HCT116 (cell line): ENCODE data around the gene RDH14. TPM values are rescaled to one million over a fixed set of nuclear protein-coding genes. Genes with fewer than 3 reads are reported as not detected.

Experiments
- ATAC-seq: fragments of 200-7000 bp; cut with Tn5 transposase; 2 replicates; pipeline ENCODE4 v1.9.1; 2020; ENCODE audit warnings: mild to moderate bottlenecking, moderate library complexity
- BruUV-seq: library from RNA; stranded (reverse); fragments of 400-500 nt; replicated peaks from 2 replicates; lab custom pipeline; 2021; lab: Mats Ljungman, UMichigan
- CTCF ChIA-PET: fragments of 300-600 bp; sonication (Branson Sonifier 250); formaldehyde crosslinking; loops from one replicate; lab custom pipeline; 2021; ENCODE audit warnings: antibody characterized with exemption; lab: Charles Lee
- POLR2A ChIA-PET: fragments of 300-600, 350-600 bp; sonication (Branson Sonifier 250); formaldehyde crosslinking; loops from one replicate; lab custom pipeline; 2021; ENCODE audit warnings: antibody characterized with exemption; lab: Charles Lee
- RAD21 ChIA-PET, 2 experiments: fragments of 300-600 bp; sonication (Branson Sonifier 250); formaldehyde crosslinking; loops; one replicate each; lab custom pipeline; 2023; ENCODE audit warnings: low total read pairs in 2 of 2; ENCODE audit not compliant: uncharacterized antibody in 2 of 2, unreplicated experiment in 2 of 2, low non-redundant PET in 1 of 2; lab: Charles Lee
- DNase-seq: peaks from one replicate; pipeline ENCODE4 v3.0.0-alpha.2; 2010; ENCODE audit warnings: low read depth, low spot score
- H2AFZ ChIP-seq: fragments of 200-600 bp; shearing (Covaris generic), sonication (generic); 2 replicates; pipeline ENCODE4 v1.6.1; 2017; ENCODE audit warnings: low read depth, mixed run types, mixed read lengths, antibody characterized with exemption, low read length; ENCODE audit not compliant: poor library complexity, severe bottlenecking
- H3K27ac ChIP-seq: 2 replicates; pipeline ENCODE4 v1.5.1; 2012; ENCODE audit warnings: low read depth, low read length
- H3K27me3 ChIP-seq: fragments of 200-600 bp; sonication (generic); 2 replicates; pipeline ENCODE4 v1.6.1; 2016; ENCODE audit warnings: mixed run types, low read length, mixed read lengths; ENCODE audit not compliant: insufficient read depth
- H3K36me3 ChIP-seq, 2 experiments: fragments of 200-500 bp in 1 of 2; fragments of 200-600 bp in 1 of 2; sonication (Bioruptor generic) in 1 of 2; sonication (generic) in 1 of 2; 2 replicates each; pipeline versions ENCODE4 v1.5.1 to v1.6.1; 2014 to 2016; ENCODE audit warnings: low read length in 2 of 2, inconsistent platforms in 1 of 2, mixed read lengths in 1 of 2, mixed run types in 1 of 2; ENCODE audit not compliant: insufficient read depth in 2 of 2, control insufficient read depth in 1 of 2
- H3K4me1 ChIP-seq, 2 experiments: fragments of 200-600 bp in 1 of 2; sonication (generic) in 1 of 2; 2 replicates each; pipeline versions ENCODE4 v1.5.1 to v1.6.1; 2012 to 2017; ENCODE audit warnings: low read length in 2 of 2, inconsistent platforms in 1 of 2, mild to moderate bottlenecking in 1 of 2, mixed read lengths in 1 of 2, mixed run types in 1 of 2, moderate library complexity in 1 of 2; ENCODE audit not compliant: insufficient read depth in 2 of 2, control insufficient read depth in 1 of 2
- H3K4me2 ChIP-seq: fragments of 200-600 bp; sonication (generic); 2 replicates; pipeline ENCODE4 v1.6.1; 2017; ENCODE audit warnings: mixed run types, low read length, mixed read lengths
- H3K4me3 ChIP-seq, 2 experiments: fragments of 200-600 bp in 1 of 2; sonication (generic) in 1 of 2; replicated peaks in 1 of 2; 2 replicates each; pipeline ENCODE4 v1.5.1; 2011 to 2016; ENCODE audit warnings: low read length in 2 of 2, control low read depth in 1 of 2, low read depth in 1 of 2, mild to moderate bottlenecking in 1 of 2, mixed read lengths in 1 of 2, mixed run types in 1 of 2
- H3K79me2 ChIP-seq: fragments of 200-600 bp; sonication (generic); 2 replicates; pipeline ENCODE4 v1.6.1; 2017; ENCODE audit warnings: mild to moderate bottlenecking, mixed run types, low read length, moderate library complexity, mixed read lengths; ENCODE audit not compliant: insufficient read depth
- H3K9ac ChIP-seq: fragments of 200-600 bp; sonication (generic); 2 replicates; pipeline ENCODE4 v1.6.1; 2016; ENCODE audit warnings: low read length, mixed read lengths
- H3K9me2 ChIP-seq: fragments of 200-600 bp; sonication (generic), shearing (Covaris generic); 2 replicates; pipeline ENCODE4 v1.6.1; 2017; ENCODE audit warnings: mixed run types, mild to moderate bottlenecking, moderate library complexity; ENCODE audit not compliant: insufficient read depth
- H3K9me3 ChIP-seq, 2 experiments: fragments of 200-500 bp in 1 of 2; fragments of 200-600 bp in 1 of 2; sonication (Bioruptor generic) in 1 of 2; sonication (generic) in 1 of 2; 2 replicates each; pipeline ENCODE4 v1.6.1; 2014 to 2017; ENCODE audit warnings: low read length in 2 of 2, mixed read lengths in 2 of 2, inconsistent platforms in 1 of 2, low read depth in 1 of 2, mild to moderate bottlenecking in 1 of 2, mixed run types in 1 of 2, moderate library complexity in 1 of 2; ENCODE audit not compliant: control insufficient read depth in 1 of 2, insufficient read depth in 1 of 2
- H4K20me1 ChIP-seq: fragments of 200-600 bp; sonication (generic), shearing (Covaris generic); 2 replicates; pipeline ENCODE4 v1.6.1; 2017; ENCODE audit warnings: mixed run types, mild to moderate bottlenecking, moderate library complexity; ENCODE audit not compliant: insufficient read depth
- CBX3 ChIP-seq: IDR thresholded peaks from 2 replicates; pipeline ENCODE4 v1.6.1; 2012; ENCODE audit warnings: low read depth
- CTCF ChIP-seq, 3 experiments: fragments of 200-600 bp in 1 of 3; sonication (generic) in 1 of 3; IDR thresholded peaks in 2 of 3; conservative IDR thresholded peaks in 1 of 3; 2 replicates each; pipeline ENCODE4 v1.5.1; 2012 to 2017; ENCODE audit warnings: low read depth in 2 of 3, low read length in 2 of 3, antibody characterized with exemption in 1 of 3, borderline replicate concordance in 1 of 3, control low read depth in 1 of 3, mild to moderate bottlenecking in 1 of 3, mixed read lengths in 1 of 3, mixed run types in 1 of 3, moderate library complexity in 1 of 3; ENCODE audit not compliant: insufficient read depth in 1 of 3
- EGR1 ChIP-seq: IDR thresholded peaks from 2 replicates; pipeline ENCODE4 v1.6.1; 2012; ENCODE audit warnings: low read depth
- ELF1 ChIP-seq: IDR thresholded peaks from 2 replicates; pipeline ENCODE4 v1.6.1; 2012; ENCODE audit warnings: low read depth, borderline replicate concordance
- EZH2phosphoT487 ChIP-seq: fragments of 200-600 bp; IDR thresholded peaks from 2 replicates; pipeline ENCODE4 v1.6.1; 2018; ENCODE audit warnings: antibody characterized with exemption, borderline replicate concordance
- FOSL1 ChIP-seq: IDR thresholded peaks from 2 replicates; pipeline ENCODE4 v1.6.1; 2012; ENCODE audit warnings: low read depth
- JUND ChIP-seq: IDR thresholded peaks from 2 replicates; pipeline ENCODE4 v1.6.1; 2012
- MAX ChIP-seq: IDR thresholded peaks from 2 replicates; pipeline ENCODE4 v1.6.1; 2012
- POLR2A ChIP-seq: IDR thresholded peaks from 2 replicates; pipeline ENCODE4 v1.7.0; 2011; ENCODE audit warnings: borderline replicate concordance; ENCODE audit not compliant: insufficient read depth, insufficient read length; ENCODE audit errors: extremely low read depth
- POLR2AphosphoS5 ChIP-seq: IDR thresholded peaks from 2 replicates; pipeline ENCODE4 v1.6.1; 2011; ENCODE audit warnings: mild to moderate bottlenecking, low read depth, low read length, moderate library complexity
- RAD21 ChIP-seq: IDR thresholded peaks from 2 replicates; pipeline ENCODE4 v1.6.1; 2012; ENCODE audit warnings: low read depth, mild to moderate bottlenecking
- SP1 ChIP-seq: IDR thresholded peaks from 2 replicates; pipeline ENCODE4 v1.6.1; 2012; ENCODE audit warnings: low read depth
- SRF ChIP-seq: IDR thresholded peaks from 2 replicates; pipeline ENCODE4 v1.6.1; 2012; ENCODE audit warnings: low read depth
- TCF7L2 ChIP-seq: IDR thresholded peaks from 2 replicates; pipeline ENCODE4 v1.7.0; 2011; ENCODE audit warnings: borderline replicate concordance, inconsistent platforms; ENCODE audit not compliant: insufficient read depth, insufficient read length; ENCODE audit errors: extremely low read depth
- ZBTB33 ChIP-seq: IDR thresholded peaks from 2 replicates; pipeline ENCODE4 v1.6.1; 2011; ENCODE audit warnings: mild to moderate bottlenecking, low read length, moderate library complexity; ENCODE audit not compliant: insufficient replicate concordance; ENCODE audit errors: extremely low read depth
- ZFX ChIP-seq: fragments of 450-650 bp; IDR thresholded peaks from 2 replicates; pipeline ENCODE4 v1.6.1; 2017
- ZNF274 ChIP-seq: fragments of 200-500 bp; sonication (Bioruptor generic); IDR thresholded peaks from 2 replicates; pipeline ENCODE4 v1.6.1; 2014; ENCODE audit warnings: mild to moderate bottlenecking, low read depth, low read length, inconsistent platforms
- intact Hi-C: fragments of 100-400 bp; cut with micrococcal nuclease; formaldehyde crosslinking; loops from 2 replicates; pipeline ENCODE4 v1.10.0; 2022
- total RNA-seq: library from RNA; stranded (reverse); gene quantifications from one replicate; pipeline ENCODE4 v1.2.1, GENCODE V29; 2021; ENCODE audit not compliant: unreplicated experiment

RDH14 gene
- total RNA-seq, 1 experiment from 2014 or later: 15.5 TPM

GRCh38 chr2:18517386-18517785 lies 43.1 kb downstream of the RDH14 start:
- no peaks in the 10 kb centered on the region for H3K4me1 ChIP-seq

More at GRCh38 chr2:18517386-18517785, 43.1 kb downstream of the RDH14 start:
- H3K9me3 ChIP-seq: no peaks in the 10 kb centered on the region
- RAD21 ChIA-PET: no interaction called here
- CTCF ChIA-PET: interaction anchor here (1.9 kb wide), 1 partner anchor 129 kb away, joined by 5 read pairs; no protein-coding TSS in a partner anchor
- no peaks in the 10 kb centered on the region for H3K36me3 ChIP-seq
- no peak overlapping the region for H3K4me2 ChIP-seq
- H2AFZ ChIP-seq: no peak overlapping the region
- no peak overlapping the region for H3K4me3 ChIP-seq
- intact Hi-C loops: no loop called here
- H3K9ac ChIP-seq: no peak overlapping the region
- H4K20me1 ChIP-seq: no peaks in the 10 kb centered on the region
- DNase-seq (no peak), ATAC-seq (no peak)
- no peak for TF ChIP-seq SP1
- TF ChIP-seq CTCF (IDR thresholded peaks at IDR 0.05 in 2 of 3, conservative IDR thresholded peaks at IDR 0.05 in 1 of 3; ENCODE audit: borderline replicate concordance in 1 of 3, insufficient read depth in 1 of 3, low read depth in 2 of 3, low read length in 2 of 3): no peak
- no peak for TF ChIP-seq CBX3
- no peak for TF ChIP-seq RAD21
- no peak for TF ChIP-seq JUND
- no peak for TF ChIP-seq TCF7L2
- no peak for TF ChIP-seq POLR2AphosphoS5
- TF ChIP-seq FOSL1: no peak
- no peak for TF ChIP-seq SRF
- no peak for TF ChIP-seq POLR2A
- no peak for TF ChIP-seq ZFX
- TF ChIP-seq ZBTB33: no peak
- no peak for TF ChIP-seq EZH2phosphoT487
- no peak for TF ChIP-seq MAX
- TF ChIP-seq ELF1: no peak
- TF ChIP-seq EGR1: no peak
- TF ChIP-seq ZNF274: no peak
- peaks cover 16% of the 10 kb centered on the region; the same call in 1 of the 2 replicates for H3K27me3 ChIP-seq
- POLR2A ChIA-PET: no interaction called here
- BruUV-seq: no TSS peak
- H3K79me2 ChIP-seq: no peaks in the 10 kb centered on the region
- H3K9me2 ChIP-seq: no peaks in the 10 kb centered on the region
- no peak overlapping the region for H3K27ac ChIP-seq
